CD4-positive, alpha-beta T cell (primary cell): Measurements from ENCODE around the gene SEMA6D. TPM values are rescaled to one million over a fixed set of nuclear protein-coding genes. Genes with fewer than 3 reads are reported as not detected.

Experiments
- ATAC-seq: fragments of 200-7000 bp; cut with Tn5 transposase; one replicate; pipeline ENCODE4 v1.10.0; 2022; ENCODE audit warnings: mild to moderate bottlenecking; ENCODE audit not compliant: poor library complexity
- CTCF ChIA-PET: fragments of 350-600 bp; sonication (Branson Sonifier 250); formaldehyde crosslinking; loops from one replicate; lab custom pipeline; 2021; ENCODE audit warnings: antibody characterized with exemption, inconsistent platforms; lab: Charles Lee
- POLR2A ChIA-PET: fragments of 350-600 bp; sonication (Branson Sonifier 250); formaldehyde crosslinking; loops from one replicate; lab custom pipeline; 2021; ENCODE audit warnings: antibody characterized with exemption, inconsistent platforms; lab: Charles Lee
- DNase-seq, 14 experiments: peaks; one replicate each; pipeline ENCODE4 v3.0.0-alpha.2; 2013 to 2020; ENCODE audit warnings: mixed read lengths in 2 of 14
- H3K27ac ChIP-seq, 2 donors: one replicate each; pipeline versions ENCODE4 v1.5.1 to v1.7.0; 2013; ENCODE audit warnings: low read length in 2 of 2, low read depth in 1 of 2, mild to moderate bottlenecking in 1 of 2
- H3K27me3 ChIP-seq, 2 experiments: 1 replicate in 1 of 2; 2 replicates in 1 of 2; pipeline versions ENCODE4 v1.6.1 to v1.7.0; 2013; ENCODE audit warnings: low read length in 2 of 2, control low read depth in 1 of 2, mild to moderate bottlenecking in 1 of 2, moderate library complexity in 1 of 2; ENCODE audit not compliant: insufficient read depth in 2 of 2, control insufficient read depth in 1 of 2
- H3K36me3 ChIP-seq: one replicate; pipeline ENCODE4 v1.6.1; 2013; ENCODE audit warnings: low read length, control low read depth; ENCODE audit not compliant: insufficient read depth
- H3K4me1 ChIP-seq: one replicate; pipeline ENCODE4 v1.6.1; 2013; ENCODE audit warnings: low read length, control low read depth; ENCODE audit not compliant: insufficient read depth
- H3K4me3 ChIP-seq: one replicate; pipeline ENCODE4 v1.5.1; 2013; ENCODE audit warnings: mild to moderate bottlenecking, low read length, moderate library complexity
- H3K9me3 ChIP-seq, 2 experiments: 1 replicate in 1 of 2; 2 replicates in 1 of 2; pipeline versions ENCODE4 v1.6.1 to v1.7.0; 2013; ENCODE audit warnings: low read length in 2 of 2, mild to moderate bottlenecking in 2 of 2, control low read depth in 1 of 2, moderate library complexity in 1 of 2; ENCODE audit not compliant: control insufficient read depth in 1 of 2, insufficient read depth in 1 of 2
- H3K27ac Mint-ChIP-seq: one replicate; pipeline ENCODE4 v1.8.0; 2020; ENCODE audit warnings: mixed read lengths
- H3K27me3 Mint-ChIP-seq: one replicate; pipeline ENCODE4 v1.8.0; 2021; ENCODE audit warnings: mixed read lengths
- H3K36me3 Mint-ChIP-seq: one replicate; pipeline ENCODE4 v1.8.0; 2021; ENCODE audit warnings: low read depth, mixed read lengths
- H3K4me1 Mint-ChIP-seq: one replicate; pipeline ENCODE4 v1.8.0; 2021; ENCODE audit warnings: low read depth, mixed read lengths
- H3K4me3 Mint-ChIP-seq: one replicate; pipeline ENCODE4 v1.8.0; 2020; ENCODE audit warnings: mild to moderate bottlenecking, mixed read lengths
- H3K9me3 Mint-ChIP-seq: one replicate; pipeline ENCODE4 v1.8.0; 2020; ENCODE audit warnings: mixed read lengths
- CTCF ChIP-seq: fragments of 200-600 bp; IDR thresholded peaks from one replicate; pipeline ENCODE4 v1.8.0; 2022; ENCODE audit warnings: antibody characterized with exemption, mild to moderate bottlenecking
- intact Hi-C, 2 experiments: fragments of 100-400 bp; cut with DNase I in 1 of 2; cut with micrococcal nuclease in 1 of 2; formaldehyde crosslinking; loops; one replicate each; pipeline versions ENCODE4 v1.15.1 to v1.9.0; 2023 to 2025; cut with DNase I, micrococcal nuclease
- total RNA-seq, 174 experiments: library from RNA in 2 of 174; stranded (reverse) in 2 of 174; gene quantifications; one replicate each; pipeline ENCODE4 v1.2.3 and lab custom pipeline; 2021 to 2026

Gene SEMA6D
- total RNA-seq, 2 experiments from 2014 or later = not detected

GRCh38 chr15:47678040-47678439, 39.3 kb upstream of the SEMA6D start:
- H3K27ac Mint-ChIP-seq = no peak overlapping the region
- H3K27me3 Mint-ChIP-seq = no peaks in the 10 kb centered on the region
- no peaks in the 10 kb centered on the region for H3K9me3 Mint-ChIP-seq
- no peak overlapping the region for H3K4me3 ChIP-seq
- no peak for TF ChIP-seq CTCF
- no peak overlapping the region for H3K27ac ChIP-seq
- H3K4me3 Mint-ChIP-seq = no peak overlapping the region
- intact Hi-C loops = no loop called here
- H3K4me1 Mint-ChIP-seq = no peaks in the 10 kb centered on the region
- H3K9me3 ChIP-seq = no peaks in the 10 kb centered on the region
- H3K36me3 Mint-ChIP-seq = no peaks in the 10 kb centered on the region
- no peak for ATAC-seq
- POLR2A ChIA-PET = no interaction called here
- CTCF ChIA-PET = no interaction called here
- DNase-seq = no peak
- no peaks in the 10 kb centered on the region for H3K36me3 ChIP-seq
- no peaks in the 10 kb centered on the region for H3K4me1 ChIP-seq
- no peaks in the 10 kb centered on the region for H3K27me3 ChIP-seq

- no peaks in the 10 kb centered on the region for H3K9me3 ChIP-seq
- Mint-ChIP-seq H3K27ac (no peak overlapping the region), H3K27me3 (no peaks in the 10 kb centered on the region), H3K36me3 (no peaks in the 10 kb centered on the region), H3K4me1 (no peaks in the 10 kb centered on the region), H3K9me3 (no peaks in the 10 kb centered on the region), H3K4me3 (no peak overlapping the region)
- TF ChIP-seq CTCF = no peak
- no peak overlapping the region for H3K4me3 ChIP-seq
- H3K4me1 ChIP-seq = no peaks in the 10 kb centered on the region
- no peaks in the 10 kb centered on the region for H3K27me3 ChIP-seq
- H3K36me3 ChIP-seq = no peaks in the 10 kb centered on the region
- DNase-seq (no peak), ATAC-seq (no peak)
- H3K27ac ChIP-seq = no peak overlapping the region
- ChIA-PET CTCF (no interaction called here), POLR2A (no interaction called here)
- intact Hi-C loops = no loop called here
Measured at GRCh38 chr15:47682661-47683060, 34.6 kb upstream of the SEMA6D start.

- no peak for TF ChIP-seq CTCF
- H3K27me3 Mint-ChIP-seq = no peaks in the 10 kb centered on the region
- no peaks in the 10 kb centered on the region for H3K27me3 ChIP-seq
- ChIA-PET CTCF (no interaction called here), POLR2A (no interaction called here)
- no peak overlapping the region for H3K27ac Mint-ChIP-seq
- no peaks in the 10 kb centered on the region for H3K4me1 Mint-ChIP-seq
- H3K9me3 ChIP-seq = no peaks in the 10 kb centered on the region
- H3K4me3 Mint-ChIP-seq = no peak overlapping the region
- intact Hi-C loops = no loop called here
- no peaks in the 10 kb centered on the region for H3K36me3 Mint-ChIP-seq
- no peaks in the 10 kb centered on the region for H3K36me3 ChIP-seq
- H3K4me1 ChIP-seq = no peaks in the 10 kb centered on the region
- no peak overlapping the region for H3K27ac ChIP-seq
- ATAC-seq = no peak
- no peak for DNase-seq
- H3K4me3 ChIP-seq = no peak overlapping the region
- no peaks in the 10 kb centered on the region for H3K9me3 Mint-ChIP-seq
Measured at GRCh38 chr15:47685141-47685870, 32.0 kb upstream of the SEMA6D start.
